GM12891 (cell line): ENCODE results near the gene GUK1.

ENCODE experiments used
- DNase-seq: peaks from one replicate; pipeline ENCODE4 v3.0.0; 2011; ENCODE audit warnings: low spot score; ENCODE audit not compliant: insufficient read length
- FAIRE-seq: peaks from 2 replicates; lab custom pipeline; 2011; peaks lifted over from hg19 to GRCh38; lab: Jason Lieb, UNC
- PAX5 ChIP-seq: IDR thresholded peaks from 2 replicates; pipeline ENCODE4 v1.6.1; 2011; ENCODE audit warnings: low read length, moderate library complexity, mild to moderate bottlenecking; ENCODE audit not compliant: insufficient read depth, severe bottlenecking
- POLR2A ChIP-seq: IDR thresholded peaks from 2 replicates; pipeline ENCODE4 v1.6.1; 2011; ENCODE audit warnings: low read depth, low read length, control low read depth
- POLR2AphosphoS5 ChIP-seq: IDR thresholded peaks from 2 replicates; pipeline ENCODE4 v1.6.1; 2011; ENCODE audit warnings: low read depth, low read length, control low read depth
- POU2F2 ChIP-seq: IDR thresholded peaks from 2 replicates; pipeline ENCODE4 v1.6.1; 2011; ENCODE audit warnings: low read depth, mild to moderate bottlenecking, control low read depth, low read length, moderate library complexity
- SPI1 ChIP-seq: IDR thresholded peaks from 2 replicates; pipeline ENCODE4 v1.6.1; 2011; ENCODE audit warnings: low read depth, low read length, control low read depth
- TAF1 ChIP-seq: IDR thresholded peaks from 2 replicates; pipeline ENCODE4 v1.6.1; 2011; ENCODE audit warnings: low read depth, low read length, control low read depth

The GUK1 gene

GRCh38 chr1:228104526-228105269 is 35.4 kb upstream of the GUK1 start:
- DNase-seq (no peak), FAIRE-seq (no peak)
- no peak for TF ChIP-seq TAF1
- no peak for TF ChIP-seq SPI1
- TF ChIP-seq POU2F2: no peak
- TF ChIP-seq POLR2AphosphoS5: no peak
- no peak for TF ChIP-seq PAX5
- no peak for TF ChIP-seq POLR2A

DNA sequence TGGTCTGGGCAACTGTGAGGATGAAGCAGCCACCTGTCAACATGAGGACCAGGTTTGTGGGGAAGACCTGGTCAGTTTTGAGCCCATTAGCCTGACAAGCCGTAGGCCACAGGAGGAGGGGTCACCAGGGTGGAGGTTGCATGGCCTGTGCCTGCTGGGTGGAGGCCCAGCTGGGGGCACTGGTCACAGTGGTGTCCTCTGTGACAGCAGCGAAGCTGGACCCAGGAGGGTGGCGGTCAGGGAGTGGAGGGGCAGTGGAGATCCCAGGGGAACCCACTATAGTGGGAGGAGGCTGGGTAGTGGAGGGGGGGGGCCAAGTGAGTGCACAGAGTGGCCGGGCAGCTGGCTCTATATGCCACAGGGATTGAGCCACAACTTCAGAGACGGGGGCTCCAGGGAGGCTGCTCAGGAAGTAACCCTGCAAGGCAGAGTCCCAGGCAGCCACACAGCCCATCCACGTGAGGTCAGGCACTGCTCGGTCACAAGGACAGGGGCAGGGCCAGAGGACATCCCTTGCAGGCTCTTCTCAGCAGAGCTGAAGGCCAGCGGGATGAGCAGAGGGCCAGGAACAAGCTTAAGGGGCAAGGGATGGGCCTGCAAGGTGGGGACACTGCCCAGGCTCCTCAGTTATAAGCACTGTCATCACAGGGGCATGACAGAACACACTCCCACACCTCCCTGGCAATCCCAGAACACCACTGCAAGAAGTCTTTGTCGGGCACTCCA is 34.6 kb upstream of the GUK1 start:
- TF ChIP-seq POLR2AphosphoS5: no peak; the same call in 1 of the 2 replicates
- TF ChIP-seq POLR2A: no peak
- TF ChIP-seq POU2F2: no peak
- no peak for TF ChIP-seq TAF1
- TF ChIP-seq PAX5: no peak
- TF ChIP-seq SPI1: no peak
- DNase-seq (no peak), FAIRE-seq (no peak)

DNA sequence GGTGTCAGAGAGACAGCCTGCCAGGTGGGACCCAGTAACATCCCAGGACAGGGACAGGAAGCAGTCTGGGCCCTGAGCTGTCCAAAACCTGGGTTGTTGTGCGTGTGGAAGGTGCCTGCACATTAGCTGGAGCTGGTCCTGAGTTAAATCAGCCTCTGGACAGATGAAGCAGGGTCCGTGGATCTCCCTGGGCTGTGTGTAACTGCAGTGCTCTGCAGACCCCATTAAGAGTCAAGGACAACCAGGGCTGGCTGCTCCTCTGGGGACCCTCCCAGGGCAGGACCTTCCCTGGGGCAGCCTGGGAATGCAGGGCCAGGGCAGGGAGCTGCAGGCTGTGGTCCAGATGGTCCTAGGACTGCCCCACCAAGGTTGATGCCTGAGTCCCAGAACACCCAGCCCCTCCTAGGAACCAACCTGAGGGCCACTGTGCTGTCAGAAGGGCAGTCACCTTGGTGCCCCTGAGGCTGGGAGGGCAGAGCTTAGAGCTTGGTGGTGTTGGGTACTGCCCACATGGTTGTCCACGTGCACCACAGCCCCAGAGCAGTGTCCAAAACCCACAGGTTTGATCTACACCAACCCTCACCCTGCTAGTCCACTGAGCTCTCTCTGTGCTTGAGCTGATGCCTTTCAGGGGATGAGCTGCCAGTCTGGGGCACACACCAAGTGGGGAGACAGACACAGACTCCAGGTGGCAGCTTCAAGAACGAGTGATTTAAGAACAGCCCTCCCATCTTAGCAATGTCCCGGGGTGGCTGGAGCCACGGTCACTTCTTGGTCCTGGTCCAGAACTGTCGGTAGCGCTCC is 33.9 kb upstream of the GUK1 start:
- no peak for DNase-seq
- TF ChIP-seq POLR2AphosphoS5 (no peak), POLR2A (no peak), SPI1 (no peak), POU2F2 (no peak), PAX5 (no peak), TAF1 (no peak)
- no peak for FAIRE-seq

GRCh38 chr1:228106800-228107054 is 33.4 kb upstream of the GUK1 start:
- FAIRE-seq (no peak), DNase-seq (no peak)
- TF ChIP-seq POU2F2 (no peak), POLR2A (no peak), POLR2AphosphoS5 (no peak), TAF1 (no peak), SPI1 (no peak), PAX5 (no peak)

DNA sequence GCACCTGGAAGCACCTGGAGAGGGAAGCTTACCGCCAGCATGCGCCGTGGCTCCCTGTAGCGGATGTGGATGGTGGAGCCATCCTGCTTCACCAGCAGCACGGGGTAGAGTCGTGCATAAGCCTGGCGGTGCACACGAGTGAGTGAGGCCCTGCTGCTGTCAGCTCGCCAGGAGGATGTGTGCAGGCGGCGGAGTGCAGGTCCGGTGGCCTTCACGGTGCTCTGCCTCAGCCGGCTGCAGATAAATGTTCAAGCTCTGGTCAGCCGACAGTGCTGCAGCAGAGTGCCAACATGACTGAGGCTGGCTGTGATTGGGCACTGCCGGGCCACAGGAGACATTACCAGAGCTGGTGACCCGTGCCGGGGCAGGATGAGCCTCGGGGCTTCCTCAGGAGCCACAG is 32.4 kb upstream of the GUK1 start:
- DNase-seq (no peak), FAIRE-seq (no peak)
- TF ChIP-seq POLR2AphosphoS5: no peak

GRCh38 chr1:228108055-228108690 is 31.9 kb upstream of the GUK1 start:
- no peak for FAIRE-seq
- TF ChIP-seq POLR2A (no peak), TAF1 (no peak), PAX5 (no peak), POLR2AphosphoS5 (no peak)
- no peak for DNase-seq

DNA sequence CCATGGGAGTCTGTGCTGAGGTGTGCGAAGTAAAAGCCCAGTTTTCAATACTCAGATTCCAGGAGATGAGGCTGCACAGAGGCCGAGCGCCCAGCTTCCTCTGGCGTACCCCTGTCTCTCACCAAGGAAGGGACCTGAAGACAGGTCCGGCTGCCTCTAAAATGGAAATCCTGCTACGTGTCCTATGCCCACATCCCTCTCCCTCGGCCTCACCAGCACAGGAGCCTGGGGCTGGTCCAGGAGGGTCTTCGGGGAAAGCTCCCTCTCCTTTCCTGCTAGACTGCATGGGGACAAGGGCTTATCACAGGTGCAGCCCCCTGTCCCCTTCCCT is 31.4 kb upstream of the GUK1 start:
- TF ChIP-seq POLR2AphosphoS5 (no peak), PAX5 (no peak), POLR2A (no peak), SPI1 (no peak), POU2F2 (no peak), TAF1 (no peak)
- FAIRE-seq (no peak), DNase-seq (no peak)

DNA sequence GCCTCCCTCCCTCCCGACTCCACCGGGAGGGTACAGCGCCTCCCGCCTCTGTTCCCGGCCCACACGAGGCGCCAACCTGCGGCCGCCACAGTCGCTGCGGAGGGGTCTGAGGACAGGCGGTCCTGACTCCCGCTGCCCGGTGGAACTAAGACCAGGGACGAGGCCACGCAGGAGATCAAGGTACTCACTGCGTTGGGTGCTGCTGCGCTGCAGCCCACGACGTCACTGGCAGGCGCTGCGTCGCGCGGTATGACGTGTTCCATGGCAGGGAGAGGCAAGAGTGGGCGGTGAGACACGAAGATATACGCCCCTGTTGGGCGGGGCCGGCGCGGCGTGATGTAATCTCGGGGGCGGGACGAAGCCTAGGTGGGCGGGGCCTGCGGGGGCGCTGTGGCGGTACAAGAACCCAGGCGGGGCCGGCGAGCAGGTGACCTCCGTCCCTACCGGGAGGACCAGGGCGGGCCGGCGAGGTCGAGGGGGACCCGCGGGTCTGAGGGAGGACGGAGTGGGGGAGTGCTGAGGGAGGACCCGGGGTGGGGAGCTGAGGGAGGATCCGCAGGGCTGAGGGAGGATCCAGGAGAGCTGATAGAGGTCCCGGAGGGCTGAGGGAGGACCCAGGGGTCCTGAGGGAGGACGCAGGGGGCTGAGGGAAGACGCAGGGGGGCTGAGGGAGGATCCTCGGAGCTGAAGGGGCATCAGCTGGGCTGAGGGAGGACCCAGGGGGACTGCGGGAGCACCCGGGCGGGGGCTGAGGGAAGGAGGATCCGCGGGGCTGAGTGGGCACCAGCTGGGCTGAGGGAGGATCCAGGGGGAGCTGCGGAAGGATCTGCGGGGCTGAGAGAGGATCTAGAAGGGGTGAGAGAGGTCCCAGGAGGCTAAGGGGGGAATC is 30.8 kb upstream of the GUK1 start, which contains the start of gene MRPL55:
Gene MRPL55, minus strand, starts transcription at position 227 of the 889 bp plus-strand sequence. CDS start 1,039 bp downstream, outside the sequence.
- peak; percentile 91 for DNase-seq
- peak; percentile 100 for FAIRE-seq
- no peak for TF ChIP-seq PAX5
- no peak; the same call in none of the 2 replicates for TF ChIP-seq POU2F2
- TF ChIP-seq SPI1: no peak
- peak; percentile 87 for TF ChIP-seq POLR2AphosphoS5
- TF ChIP-seq TAF1: peak; percentile 70; the same call in 1 of the 2 replicates
- peak; percentile 85 for TF ChIP-seq POLR2A

DNA sequence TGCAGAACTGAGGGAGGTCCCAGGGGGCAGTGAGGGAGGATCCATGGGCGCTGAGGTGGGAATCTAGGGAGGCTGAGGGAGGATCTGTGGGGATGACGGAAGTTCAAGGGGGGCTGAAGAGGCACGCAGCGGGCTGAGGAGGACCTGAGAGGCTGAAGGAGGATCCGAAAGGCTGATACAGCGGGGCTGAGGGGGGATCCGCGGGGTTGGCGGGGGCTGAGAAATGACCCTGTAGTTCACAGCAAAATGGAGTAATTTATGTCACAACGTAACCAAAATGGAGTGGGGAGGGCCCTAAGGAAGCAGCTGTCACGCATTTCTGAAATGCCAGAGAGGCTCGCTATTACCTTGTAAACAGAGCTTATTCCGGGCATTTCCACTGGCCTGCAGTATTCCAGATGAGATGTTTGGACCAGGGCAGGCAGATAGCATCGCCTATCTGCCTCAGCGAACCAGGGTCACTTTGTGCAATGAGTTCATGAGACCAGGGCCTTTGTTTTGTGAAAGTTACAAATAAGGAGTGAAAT is 30.1 kb upstream of the GUK1 start:
- TF ChIP-seq TAF1 (no peak), POU2F2 (0 out of 2 replicates have a peak, but pooled peaks have one; percentile 8)
- DNase-seq (no peak), FAIRE-seq (peak; percentile 45)
